ENCODE results near the gene SSU72. TPM values are rescaled to one million over a fixed set of nuclear protein-coding genes. Genes with fewer than 3 reads are reported as not detected.
"Not testable (repeated sequence)": the region's sequence is repeated elsewhere in the genome, so short reads cannot be mapped to it uniquely, and the experiment has no call there.

Gene SSU72
- total RNA-seq, 4 donors from 2014 or later: 204 to 294 (median 241) TPM

DNA sequence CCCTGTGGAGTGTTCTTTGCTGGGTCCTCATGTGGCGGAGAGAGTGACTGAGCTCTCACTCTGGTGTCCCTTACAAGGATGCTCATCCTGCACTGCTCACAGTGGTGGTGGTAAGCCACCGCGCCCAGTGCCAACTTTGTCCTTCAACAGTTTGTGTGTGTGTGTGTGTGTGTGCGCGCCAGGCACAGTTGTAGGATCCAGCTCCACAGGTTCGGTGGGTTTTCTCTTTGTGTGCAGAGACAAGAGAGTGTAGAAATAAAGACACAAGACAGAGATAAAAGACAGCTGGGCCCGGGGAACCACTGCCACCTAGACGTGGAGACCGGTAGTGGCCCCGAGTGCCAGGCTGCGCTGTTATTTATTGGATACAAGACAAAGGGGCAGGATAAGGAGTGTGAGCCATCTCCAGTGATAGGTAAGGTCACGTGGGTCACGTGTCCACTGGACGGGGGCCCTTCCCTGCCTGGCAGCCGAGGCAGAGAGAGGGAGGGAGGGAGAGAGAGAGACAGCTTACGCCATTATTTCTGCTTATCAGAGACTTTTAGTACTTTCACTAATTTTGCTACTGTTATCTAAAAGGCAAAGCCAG, 69.8 kb downstream of the SSU72 start:
- H3K9me3 ChIP-seq; H3K4me3 ChIP-seq (replicated peaks in 1 of 3); H3K36me3 ChIP-seq; H3K27me3 ChIP-seq; intact Hi-C loops (cut with DNase I): not testable (repeated sequence)
- WGBS, 2 donors: 38 to 48% methylated on average over 15 to 16 of the region's 16 CpGs
- Histone ChIP-seq H3K27ac (peak overlapping the region; percentile 67 to 81 (median 77)), H3K4me1 (peaks cover 0 to 13% of the 10 kb centered on the region in 2 donors)
- TF ChIP-seq POLR2A (IDR thresholded peaks at IDR 0.05): peak in 1 of 2 donors; percentile 45
- TF ChIP-seq, protein P1, sequence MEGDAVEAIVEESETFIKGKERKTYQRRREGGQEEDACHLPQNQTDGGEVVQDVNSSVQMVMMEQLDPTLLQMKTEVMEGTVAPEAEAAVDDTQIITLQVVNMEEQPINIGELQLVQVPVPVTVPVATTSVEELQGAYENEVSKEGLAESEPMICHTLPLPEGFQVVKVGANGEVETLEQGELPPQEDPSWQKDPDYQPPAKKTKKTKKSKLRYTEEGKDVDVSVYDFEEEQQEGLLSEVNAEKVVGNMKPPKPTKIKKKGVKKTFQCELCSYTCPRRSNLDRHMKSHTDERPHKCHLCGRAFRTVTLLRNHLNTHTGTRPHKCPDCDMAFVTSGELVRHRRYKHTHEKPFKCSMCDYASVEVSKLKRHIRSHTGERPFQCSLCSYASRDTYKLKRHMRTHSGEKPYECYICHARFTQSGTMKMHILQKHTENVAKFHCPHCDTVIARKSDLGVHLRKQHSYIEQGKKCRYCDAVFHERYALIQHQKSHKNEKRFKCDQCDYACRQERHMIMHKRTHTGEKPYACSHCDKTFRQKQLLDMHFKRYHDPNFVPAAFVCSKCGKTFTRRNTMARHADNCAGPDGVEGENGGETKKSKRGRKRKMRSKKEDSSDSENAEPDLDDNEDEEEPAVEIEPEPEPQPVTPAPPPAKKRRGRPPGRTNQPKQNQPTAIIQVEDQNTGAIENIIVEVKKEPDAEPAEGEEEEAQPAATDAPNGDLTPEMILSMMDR (IDR thresholded peaks at IDR 0.05): peak; percentile 35 to 85 (median 66)
- DNase-seq: peak; percentile 72 to 80

DNA sequence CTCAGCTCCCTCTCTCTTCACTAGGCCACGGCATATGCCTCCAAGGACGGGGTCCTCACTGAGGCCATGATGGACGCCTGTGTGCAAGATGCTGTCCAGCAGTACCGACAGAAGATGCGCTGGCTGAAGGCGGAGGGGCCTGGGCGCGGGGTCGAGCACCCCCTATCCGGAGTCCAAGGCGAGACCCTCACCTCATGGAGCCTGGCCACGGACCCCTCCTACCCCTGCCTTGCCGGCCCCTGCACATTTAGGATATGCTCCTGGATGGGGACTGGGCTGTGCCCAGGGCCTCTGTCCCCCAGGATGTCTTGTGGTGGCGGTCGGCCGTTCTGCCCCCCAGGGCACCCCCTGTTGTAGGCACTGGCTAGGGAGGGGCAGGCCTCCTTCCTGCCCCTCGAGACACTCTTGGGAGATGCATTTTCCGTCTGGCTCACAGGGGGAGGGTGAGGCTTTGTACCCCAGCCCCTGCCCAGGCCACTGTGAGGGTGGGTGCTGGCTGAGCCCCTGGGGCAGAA, 79.1 kb downstream of the SSU72 start:
- intact Hi-C loops (cut with DNase I); H3K9me3 ChIP-seq; H3K4me1 ChIP-seq; H3K4me3 ChIP-seq (replicated peaks in 1 of 3); DNase-seq; H3K27me3 ChIP-seq; H3K27ac ChIP-seq: not testable (repeated sequence)
- 90 to 95% methylated on average over 3 to 18 of the region's 18 CpGs for WGBS, 2 donors
- peaks cover 8 to 12% of the 10 kb centered on the region in 2 donors for H3K36me3 ChIP-seq

DNA sequence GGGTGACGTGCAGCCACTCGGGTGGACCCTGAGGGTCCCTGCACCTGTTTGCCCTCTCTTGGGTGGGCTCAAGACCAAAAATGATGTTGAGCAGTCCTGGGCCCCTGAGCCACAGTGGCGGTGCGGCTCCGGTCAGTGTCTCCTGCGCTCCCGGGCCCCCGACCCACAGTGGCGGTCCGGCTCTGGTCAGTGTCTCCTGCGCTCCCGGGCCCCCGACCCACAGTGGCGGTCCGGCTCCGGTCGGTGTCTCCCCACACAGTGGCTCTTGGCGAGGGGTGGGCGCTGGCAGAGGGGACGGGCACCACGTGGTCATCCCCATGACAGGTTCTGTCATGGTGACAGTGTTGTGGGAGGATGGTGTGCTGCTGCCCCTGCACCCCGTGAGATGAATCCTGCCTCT, 80.4 kb downstream of the SSU72 start:
- H3K36me3 ChIP-seq: peaks cover 19 to 21% of the 10 kb centered on the region in 2 donors
- H3K4me3 ChIP-seq (replicated peaks in 1 of 3); H3K9me3 ChIP-seq; H3K4me1 ChIP-seq; intact Hi-C loops (cut with DNase I); H3K27me3 ChIP-seq; DNase-seq; H3K27ac ChIP-seq: not testable (repeated sequence)
- WGBS, 2 donors: 97% methylated on average over 22 of the region's 22 CpGs; no CpG with 5 or more reads in 1 of the 2 donors

Other genes with a start within 250 kb of the SSU72 start
- gene TAS1R3, start 243.6 kb downstream of the SSU72 start, total RNA-seq: 1 to 10 TPM in 2 of 4 donors, under 1 TPM in 2; 0.11 to 1.4 (median 0.68) TPM
- gene DVL1, start 225.4 kb downstream of the SSU72 start, total RNA-seq: 10 to 100 TPM; 46.6 to 79.4 (median 61.7) TPM
- gene MXRA8, start 216.3 kb downstream of the SSU72 start, total RNA-seq: 100 to 1,000 TPM in 3 of 4 donors, 10 to 100 TPM in 1; 57.1 to 143 (median 106) TPM
- gene AURKAIP1, start 199.7 kb downstream of the SSU72 start, total RNA-seq: 100 to 1,000 TPM in 2 of 4 donors, 10 to 100 TPM in 2; 73.8 to 198 (median 105) TPM
- gene CCNL2, start 175.5 kb downstream of the SSU72 start, total RNA-seq: 100 to 1,000 TPM; 167 to 307 (median 215) TPM
- gene MRPL20, start 167.6 kb downstream of the SSU72 start, total RNA-seq: 100 to 1,000 TPM; 123 to 199 (median 160) TPM
- 1 to 10 TPM; 2.0 to 3.2 (median 2.4) TPM for gene ANKRD65, start 153.6 kb downstream of the SSU72 start, total RNA-seq
- 10 to 100 TPM; 11.4 to 52.0 (median 30.3) TPM for gene VWA1, start 139.2 kb downstream of the SSU72 start, total RNA-seq
- 10 to 100 TPM in 2 of 4 donors, 1 to 10 TPM in 2; 4.9 to 29.9 (median 15.1) TPM for gene ATAD3C, start 125.2 kb downstream of the SSU72 start, total RNA-seq
- 10 to 100 TPM; 13.8 to 29.1 (median 15.0) TPM for gene ATAD3B, start 103.1 kb downstream of the SSU72 start, total RNA-seq
- gene ATAD3A, start 62.7 kb downstream of the SSU72 start, total RNA-seq: 10 to 100 TPM; 21.6 to 34.2 (median 28.5) TPM
- 1 to 10 TPM; 1.2 to 4.5 (median 1.3) TPM for gene TMEM240, start 34.2 kb downstream of the SSU72 start, total RNA-seq
- gene FNDC10, start 25.3 kb upstream of the SSU72 start, total RNA-seq: 1 to 10 TPM; 1.0 to 9.9 (median 5.3) TPM
- gene MIB2, start 40.6 kb upstream of the SSU72 start, total RNA-seq: 100 to 1,000 TPM in 1 of 4 donors, 10 to 100 TPM in 3; 54.6 to 110 (median 86.4) TPM
- 1 to 10 TPM in 3 of 4 donors, under 1 TPM in 1; 0.67 to 7.8 (median 3.5) TPM for gene MMP23B, start 57.3 kb upstream of the SSU72 start, total RNA-seq
- 10 to 100 TPM; 12.8 to 23.7 (median 15.0) TPM for gene CDK11B, start 84.1 kb upstream of the SSU72 start, total RNA-seq
- gene SLC35E2B, start 117.9 kb upstream of the SSU72 start, total RNA-seq: 10 to 100 TPM; 35.5 to 85.1 (median 50.2) TPM
- 10 to 100 TPM; 14.7 to 36.1 (median 29.5) TPM for gene CDK11A, start 149.5 kb upstream of the SSU72 start, total RNA-seq
- 10 to 100 TPM; 64.8 to 91.4 (median 84.2) TPM for gene NADK, start 203.6 kb upstream of the SSU72 start, total RNA-seq